A549 treated with CpdA at 1 μM for 4 hours (cell line): ENCODE results near the gene FHIT. TPM values are rescaled to one million over a fixed set of nuclear protein-coding genes. Genes with fewer than 3 reads are reported as not detected.

Experiments
- total RNA-seq: library from RNA; stranded (reverse); fragments of 200-300 nt; extraction: Qiagen RNA extraction; gene quantifications from 5 replicates; pipeline ENCODE4 v1.2.3, GENCODE V29; 2022; ENCODE audit warnings: low read depth

FHIT gene
- total RNA-seq: 0.37 to 3.7 TPM (median 0.64 TPM) in 5 replicates

DNA sequence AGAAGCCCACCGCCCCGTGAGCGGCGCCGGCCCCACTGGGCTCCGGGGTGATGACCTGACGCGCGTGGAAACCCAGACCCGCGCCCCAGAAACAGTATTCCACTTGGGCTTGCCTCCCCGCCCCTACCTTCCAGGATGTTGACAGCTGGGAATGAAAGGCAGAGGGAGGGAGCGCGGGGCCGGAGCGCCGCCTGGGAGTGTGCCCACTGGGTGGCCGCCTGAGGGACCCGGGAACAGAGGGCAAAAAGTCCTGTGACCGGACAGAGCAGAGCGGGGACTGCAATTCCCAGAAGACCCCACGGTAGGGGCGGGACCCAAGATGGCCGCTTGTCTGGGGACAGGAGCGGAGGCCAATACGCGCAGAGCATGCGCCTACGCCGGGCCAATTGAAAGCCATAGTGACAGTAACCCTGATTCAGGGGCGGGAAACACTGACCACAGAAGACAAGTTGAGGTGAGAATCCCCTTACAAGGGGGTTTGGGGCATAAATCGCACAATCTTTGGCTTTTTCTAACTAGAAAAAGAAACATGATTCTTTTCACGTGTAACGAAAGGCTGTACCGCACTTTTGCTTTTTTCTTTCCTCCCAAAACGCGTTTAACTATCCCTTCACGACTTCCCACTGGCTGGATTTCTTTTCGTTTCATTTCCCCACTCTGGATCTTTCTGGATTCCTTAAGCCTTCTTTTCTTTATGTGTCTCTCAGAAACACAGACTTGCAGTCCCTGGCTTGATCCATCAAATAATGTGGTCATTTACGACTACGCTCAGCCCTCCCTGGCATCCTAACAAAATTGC lies at the start of gene FHIT:
Gene FHIT, minus strand, starts transcription at position 279 of the 799 bp plus-strand sequence.

